Activated naive CD8-positive, alpha-beta T cell (primary cell): ENCODE results near the gene PRSS48.
"Not testable (repeated sequence)": the region's sequence is repeated elsewhere in the genome, so short reads cannot be mapped to it uniquely, and the experiment has no call there.

Experiments used
- H3K27ac Mint-ChIP-seq: one replicate; pipeline ENCODE4 v1.8.0; 2021; ENCODE audit warnings: mixed read lengths
- H3K27me3 Mint-ChIP-seq: one replicate; pipeline ENCODE4 v1.8.0; 2021; ENCODE audit warnings: mixed read lengths
- H3K36me3 Mint-ChIP-seq: one replicate; pipeline ENCODE4 v1.8.0; 2021; ENCODE audit warnings: mixed read lengths
- H3K4me1 Mint-ChIP-seq: one replicate; pipeline ENCODE4 v1.8.0; 2021; ENCODE audit warnings: low read depth, mixed read lengths
- H3K4me3 Mint-ChIP-seq: one replicate; pipeline ENCODE4 v1.8.0; 2021; ENCODE audit warnings: mild to moderate bottlenecking, mixed read lengths
- H3K9me3 Mint-ChIP-seq: one replicate; pipeline ENCODE4 v1.8.0; 2021; ENCODE audit warnings: low read depth, mixed read lengths

Gene PRSS48

GRCh38 chr4:151250706-151251105 lies 26.3 kb upstream of the PRSS48 start:
- Mint-ChIP-seq H3K9me3 (no peaks in the 10 kb centered on the region), H3K27me3 (peaks cover 5% of the 10 kb centered on the region), H3K27ac (no peak overlapping the region), H3K4me1 (no peaks in the 10 kb centered on the region), H3K36me3 (no peaks in the 10 kb centered on the region), H3K4me3 (no peak overlapping the region)

- no peaks in the 10 kb centered on the region for H3K36me3 Mint-ChIP-seq
- no peak overlapping the region for H3K27ac Mint-ChIP-seq
- H3K4me1 Mint-ChIP-seq: no peaks in the 10 kb centered on the region
- H3K27me3 Mint-ChIP-seq: peaks cover 3% of the 10 kb centered on the region
- no peaks in the 10 kb centered on the region for H3K9me3 Mint-ChIP-seq
- no peak overlapping the region for H3K4me3 Mint-ChIP-seq
These were observed 25.2 kb upstream of the PRSS48 start for GRCh38 chr4:151251603-151252304.

GRCh38 chr4:151255226-151255625 lies 21.7 kb upstream of the PRSS48 start:
- not testable (repeated sequence) for H3K4me3 Mint-ChIP-seq, H3K9me3 Mint-ChIP-seq, H3K27ac Mint-ChIP-seq, H3K27me3 Mint-ChIP-seq, H3K4me1 Mint-ChIP-seq, H3K36me3 Mint-ChIP-seq

GRCh38 chr4:151255680-151256079 lies 21.3 kb upstream of the PRSS48 start:
- not testable (repeated sequence) for H3K27ac Mint-ChIP-seq, H3K27me3 Mint-ChIP-seq, H3K4me3 Mint-ChIP-seq, H3K4me1 Mint-ChIP-seq, H3K9me3 Mint-ChIP-seq, H3K36me3 Mint-ChIP-seq

GRCh38 chr4:151256134-151256533 lies 20.8 kb upstream of the PRSS48 start:
- no peaks in the 10 kb centered on the region for H3K36me3 Mint-ChIP-seq
- H3K27me3 Mint-ChIP-seq: no peaks in the 10 kb centered on the region

GRCh38 chr4:151257704-151258103 lies 19.3 kb upstream of the PRSS48 start:
- no peaks in the 10 kb centered on the region for H3K9me3 Mint-ChIP-seq
- no peak overlapping the region for H3K4me3 Mint-ChIP-seq
- H3K27ac Mint-ChIP-seq: no peak overlapping the region
- no peaks in the 10 kb centered on the region for H3K36me3 Mint-ChIP-seq
- H3K4me1 Mint-ChIP-seq: no peaks in the 10 kb centered on the region
- H3K27me3 Mint-ChIP-seq: no peaks in the 10 kb centered on the region

More at GRCh38 chr4:151256134-151256533, 20.8 kb upstream of the PRSS48 start:
- no peaks in the 10 kb centered on the region for H3K9me3 Mint-ChIP-seq
- H3K4me3 Mint-ChIP-seq: no peak overlapping the region
- no peaks in the 10 kb centered on the region for H3K4me1 Mint-ChIP-seq
- no peak overlapping the region for H3K27ac Mint-ChIP-seq

GRCh38 chr4:151259752-151260151 lies 17.2 kb upstream of the PRSS48 start:
- Mint-ChIP-seq H3K9me3 (no peaks in the 10 kb centered on the region), H3K27ac (no peak overlapping the region), H3K27me3 (no peaks in the 10 kb centered on the region), H3K36me3 (no peaks in the 10 kb centered on the region), H3K4me3 (no peak overlapping the region), H3K4me1 (no peaks in the 10 kb centered on the region)

- no peak overlapping the region for H3K27ac Mint-ChIP-seq
- no peak overlapping the region for H3K4me3 Mint-ChIP-seq
- no peaks in the 10 kb centered on the region for H3K4me1 Mint-ChIP-seq
- no peaks in the 10 kb centered on the region for H3K27me3 Mint-ChIP-seq
- H3K9me3 Mint-ChIP-seq: no peaks in the 10 kb centered on the region
- no peaks in the 10 kb centered on the region for H3K36me3 Mint-ChIP-seq
These were observed 16.4 kb upstream of the PRSS48 start for GRCh38 chr4:151260526-151260925.

- H3K36me3 Mint-ChIP-seq: no peaks in the 10 kb centered on the region
- no peaks in the 10 kb centered on the region for H3K27me3 Mint-ChIP-seq
- no peak overlapping the region for H3K27ac Mint-ChIP-seq
- no peaks in the 10 kb centered on the region for H3K9me3 Mint-ChIP-seq
- no peak overlapping the region for H3K4me3 Mint-ChIP-seq
- H3K4me1 Mint-ChIP-seq: no peaks in the 10 kb centered on the region
These were observed 13.5 kb upstream of the PRSS48 start for GRCh38 chr4:151263455-151263854.

GRCh38 chr4:151266497-151266896 lies 10.5 kb upstream of the PRSS48 start:
- no peaks in the 10 kb centered on the region for H3K4me1 Mint-ChIP-seq
- no peak overlapping the region for H3K4me3 Mint-ChIP-seq
- no peaks in the 10 kb centered on the region for H3K9me3 Mint-ChIP-seq
- no peaks in the 10 kb centered on the region for H3K27me3 Mint-ChIP-seq
- H3K36me3 Mint-ChIP-seq: no peaks in the 10 kb centered on the region
- no peak overlapping the region for H3K27ac Mint-ChIP-seq

- H3K27ac Mint-ChIP-seq: no peak overlapping the region
- H3K36me3 Mint-ChIP-seq: no peaks in the 10 kb centered on the region
- H3K4me3 Mint-ChIP-seq: no peak overlapping the region
- H3K4me1 Mint-ChIP-seq: no peaks in the 10 kb centered on the region
- H3K9me3 Mint-ChIP-seq: no peaks in the 10 kb centered on the region
- H3K27me3 Mint-ChIP-seq: no peaks in the 10 kb centered on the region
These were observed 9.9 kb upstream of the PRSS48 start for GRCh38 chr4:151267104-151267503.

- H3K27ac Mint-ChIP-seq: no peak overlapping the region
These were observed 9.0 kb upstream of the PRSS48 start for GRCh38 chr4:151267822-151268535.

GRCh38 chr4:151268905-151269304 lies 8.1 kb upstream of the PRSS48 start:
- not testable (repeated sequence) for H3K36me3 Mint-ChIP-seq, H3K9me3 Mint-ChIP-seq, H3K4me1 Mint-ChIP-seq, H3K27ac Mint-ChIP-seq, H3K4me3 Mint-ChIP-seq, H3K27me3 Mint-ChIP-seq

More at GRCh38 chr4:151267822-151268535, 9.0 kb upstream of the PRSS48 start:
- H3K36me3 Mint-ChIP-seq: no peaks in the 10 kb centered on the region
- H3K9me3 Mint-ChIP-seq: no peaks in the 10 kb centered on the region
- H3K4me3 Mint-ChIP-seq: no peak overlapping the region
- peaks cover under 1% of the 10 kb centered on the region for H3K27me3 Mint-ChIP-seq
- no peaks in the 10 kb centered on the region for H3K4me1 Mint-ChIP-seq

GRCh38 chr4:151284534-151285245 lies 7.7 kb downstream of the PRSS48 start:
- Mint-ChIP-seq H3K9me3 (no peaks in the 10 kb centered on the region), H3K36me3 (peaks cover 2% of the 10 kb centered on the region), H3K4me3 (no peak overlapping the region), H3K4me1 (no peaks in the 10 kb centered on the region), H3K27ac (no peak overlapping the region), H3K27me3 (peaks cover 4% of the 10 kb centered on the region)

GRCh38 chr4:151287409-151287808 lies 10.4 kb downstream of the PRSS48 start:
- no peak overlapping the region for H3K4me3 Mint-ChIP-seq
- no peaks in the 10 kb centered on the region for H3K27me3 Mint-ChIP-seq
- H3K36me3 Mint-ChIP-seq: peaks cover 2% of the 10 kb centered on the region
- no peaks in the 10 kb centered on the region for H3K9me3 Mint-ChIP-seq
- H3K27ac Mint-ChIP-seq: no peak overlapping the region
- H3K4me1 Mint-ChIP-seq: no peaks in the 10 kb centered on the region
